HEK293T (cell line): Measurements from ENCODE around the gene ITGA2.

Experiments
- CTCF ChIA-PET: fragments of 350-600 bp; formaldehyde crosslinking; extraction: SDS; loops from one replicate; lab custom pipeline; 2021; ENCODE audit warnings: antibody characterized with exemption, inconsistent platforms; lab: Yijun Ruan, JAX
- POLR2A ChIA-PET: fragments of 350-600 bp; formaldehyde crosslinking; extraction: SDS; loops from one replicate; lab custom pipeline; 2020; ENCODE audit warnings: antibody characterized with exemption, inconsistent platforms; lab: Yijun Ruan, JAX
- DNase-seq: peaks from one replicate; pipeline ENCODE4 v3.0.0; 2012; ENCODE audit warnings: mixed read lengths; ENCODE audit errors: extremely low spot score
- ARNT ChIP-seq: fragments of 450-650 bp; IDR thresholded peaks from 2 replicates; pipeline ENCODE4 v1.6.1; 2017; ENCODE audit warnings: mild to moderate bottlenecking
- BHLHE40 ChIP-seq: fragments of 450-650 bp; IDR thresholded peaks from 2 replicates; pipeline ENCODE4 v1.6.1; 2016; ENCODE audit warnings: mild to moderate bottlenecking, moderate library complexity, borderline replicate concordance
- CTBP1 ChIP-seq: fragments of 450-650 bp; IDR thresholded peaks from 2 replicates; pipeline ENCODE4 v1.6.1; 2016; ENCODE audit warnings: borderline replicate concordance
- ELF4 ChIP-seq: fragments of 450-650 bp; IDR thresholded peaks from 2 replicates; pipeline ENCODE4 v1.6.1; 2017; ENCODE audit warnings: antibody characterized with exemption
- FOXA1 ChIP-seq: fragments of 450-650 bp; IDR thresholded peaks from 2 replicates; pipeline ENCODE4 v1.6.1; 2016; ENCODE audit warnings: mild to moderate bottlenecking
- FOXK2 ChIP-seq: fragments of 450-650 bp; IDR thresholded peaks from 2 replicates; pipeline ENCODE4 v1.6.1; 2016; ENCODE audit warnings: mild to moderate bottlenecking
- FOXM1 ChIP-seq: fragments of 450-650 bp; IDR thresholded peaks from 2 replicates; pipeline ENCODE4 v1.6.1; 2017; ENCODE audit warnings: mild to moderate bottlenecking, borderline replicate concordance
- HDGF ChIP-seq: fragments of 450-650 bp; IDR thresholded peaks from 2 replicates; pipeline ENCODE4 v1.6.1; 2017; ENCODE audit warnings: antibody characterized with exemption, borderline replicate concordance
- L3MBTL2 ChIP-seq: fragments of 450-650 bp; conservative IDR thresholded peaks from 2 replicates; pipeline ENCODE4 v1.6.1; 2016; ENCODE audit warnings: mild to moderate bottlenecking
- LEF1 ChIP-seq: fragments of 450-650 bp; IDR thresholded peaks from 2 replicates; pipeline ENCODE4 v1.6.1; 2017; ENCODE audit warnings: mild to moderate bottlenecking, borderline replicate concordance
- NFRKB ChIP-seq: fragments of 450-650 bp; IDR thresholded peaks from 2 replicates; pipeline ENCODE4 v1.6.1; 2016; ENCODE audit warnings: mild to moderate bottlenecking, moderate library complexity
- SP1 ChIP-seq: fragments of 450-650 bp; IDR thresholded peaks from 2 replicates; pipeline ENCODE4 v1.6.1; 2017
- SUZ12 ChIP-seq: fragments of 450-650 bp; IDR thresholded peaks from 2 replicates; pipeline ENCODE4 v1.6.1; 2016; ENCODE audit warnings: mild to moderate bottlenecking
- TARDBP ChIP-seq: fragments of 450-650 bp; IDR thresholded peaks from 2 replicates; pipeline ENCODE4 v1.6.1; 2016
- ZNF384 ChIP-seq: fragments of 450-650 bp; IDR thresholded peaks from 2 replicates; pipeline ENCODE4 v1.6.1; 2016
- TF ChIP-seq, protein P1 (sequence below): fragments of 450-650 bp; IDR thresholded peaks from 2 replicates; pipeline ENCODE4 v1.6.1; 2016

Gene ITGA2

DNA sequence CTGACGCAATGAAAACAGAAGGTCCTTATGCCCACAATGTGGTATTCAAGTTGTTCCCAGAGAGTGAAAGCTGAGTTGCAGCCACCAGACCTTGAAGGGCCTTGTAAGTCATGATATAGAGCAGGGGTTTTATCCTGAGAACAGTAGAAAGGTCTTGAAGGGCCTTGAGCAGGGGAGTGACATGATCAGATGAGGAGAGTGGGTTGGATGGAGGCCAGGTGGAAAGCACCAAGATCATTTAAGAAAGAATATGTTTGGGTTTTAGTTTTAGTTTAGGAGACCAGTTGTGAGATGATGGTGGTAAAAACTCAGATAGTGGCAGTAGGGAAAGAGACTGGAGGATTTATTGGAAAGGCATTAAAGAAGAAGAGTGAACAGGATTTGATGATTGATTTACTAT lies 5.9 kb downstream of the ITGA2 start:
- no peak for DNase-seq
- TF ChIP-seq SP1 (no peak), FOXM1 (no peak), BHLHE40 (no peak), ZNF384 (no peak), HDGF (no peak), FOXA1 (no peak), ELF4 (no peak)
- TF ChIP-seq, protein P1, sequence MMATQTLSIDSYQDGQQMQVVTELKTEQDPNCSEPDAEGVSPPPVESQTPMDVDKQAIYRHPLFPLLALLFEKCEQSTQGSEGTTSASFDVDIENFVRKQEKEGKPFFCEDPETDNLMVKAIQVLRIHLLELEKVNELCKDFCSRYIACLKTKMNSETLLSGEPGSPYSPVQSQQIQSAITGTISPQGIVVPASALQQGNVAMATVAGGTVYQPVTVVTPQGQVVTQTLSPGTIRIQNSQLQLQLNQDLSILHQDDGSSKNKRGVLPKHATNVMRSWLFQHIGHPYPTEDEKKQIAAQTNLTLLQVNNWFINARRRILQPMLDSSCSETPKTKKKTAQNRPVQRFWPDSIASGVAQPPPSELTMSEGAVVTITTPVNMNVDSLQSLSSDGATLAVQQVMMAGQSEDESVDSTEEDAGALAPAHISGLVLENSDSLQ = no peak
- ChIA-PET CTCF (no interaction called here), POLR2A (no interaction called here)

DNA sequence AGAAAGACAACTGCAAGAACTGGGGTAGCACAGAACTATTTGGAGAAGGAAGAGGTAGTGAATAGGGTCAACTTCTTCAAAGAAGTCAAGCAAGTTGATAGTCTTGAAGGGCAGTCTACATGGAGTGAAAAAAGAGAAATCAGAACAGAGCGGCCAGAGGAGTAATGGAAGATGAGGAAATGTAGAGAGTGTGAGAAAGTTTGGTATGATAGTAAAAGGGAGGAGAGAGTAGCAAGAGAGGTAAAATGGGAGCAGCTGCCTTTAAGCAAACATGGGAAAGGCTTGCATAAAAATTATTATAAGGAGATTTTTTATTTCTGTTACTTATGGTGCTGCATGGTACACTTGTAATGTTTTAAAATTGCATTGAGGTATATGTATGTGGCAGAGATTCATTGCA lies 6.8 kb downstream of the ITGA2 start:
- TF ChIP-seq CTBP1 = no peak
- no peak for TF ChIP-seq SP1
- TF ChIP-seq SUZ12 = no peak
- TF ChIP-seq NFRKB = no peak
- TF ChIP-seq FOXK2 = no peak
- no peak for TF ChIP-seq ARNT
- TF ChIP-seq BHLHE40 = no peak
- TF ChIP-seq ELF4 = no peak
- TF ChIP-seq LEF1 = no peak
- no peak for TF ChIP-seq HDGF
- no peak for TF ChIP-seq ZNF384
- TF ChIP-seq FOXA1 = no peak
- TF ChIP-seq, protein P1 = no peak
- TF ChIP-seq L3MBTL2 = no peak
- TF ChIP-seq FOXM1 = no peak
- no peak for TF ChIP-seq TARDBP
- ChIA-PET POLR2A (no interaction called here), CTCF (no interaction called here)
- DNase-seq = no peak

DNA sequence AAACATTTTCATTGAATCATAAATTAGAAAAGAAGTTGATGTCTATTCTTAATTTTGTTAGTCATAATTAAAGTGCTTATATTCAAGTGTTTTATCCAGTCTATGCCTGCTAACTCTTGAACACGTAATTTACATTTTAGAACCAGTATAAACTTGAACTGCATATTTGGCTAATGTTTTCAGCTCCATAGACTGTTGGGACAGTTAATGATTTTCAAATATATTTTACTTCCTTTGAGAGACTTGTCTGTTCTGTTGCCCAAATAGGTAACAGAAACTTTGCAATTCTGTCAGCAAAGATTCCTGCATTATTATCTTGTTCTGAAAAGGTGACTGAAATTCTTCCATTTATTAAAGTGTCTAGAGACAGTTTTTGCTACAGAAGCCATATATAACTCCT lies 7.8 kb downstream of the ITGA2 start:
- DNase-seq = no peak
- CTCF ChIA-PET = no interaction called here
- TF ChIP-seq CTBP1 = no peak
- TF ChIP-seq NFRKB = no peak
- TF ChIP-seq HDGF = no peak
- no peak for TF ChIP-seq ARNT
- TF ChIP-seq FOXM1 = no peak
- TF ChIP-seq TARDBP = no peak
- TF ChIP-seq ELF4 = no peak
- TF ChIP-seq ZNF384 = no peak
- no peak for TF ChIP-seq SP1
- no peak for TF ChIP-seq LEF1
- TF ChIP-seq BHLHE40 = no peak
- TF ChIP-seq, protein P1 = no peak
- TF ChIP-seq SUZ12 = no peak
- no peak for TF ChIP-seq FOXA1
- no peak for TF ChIP-seq L3MBTL2
- TF ChIP-seq FOXK2 = no peak
- POLR2A ChIA-PET = no interaction called here

DNA sequence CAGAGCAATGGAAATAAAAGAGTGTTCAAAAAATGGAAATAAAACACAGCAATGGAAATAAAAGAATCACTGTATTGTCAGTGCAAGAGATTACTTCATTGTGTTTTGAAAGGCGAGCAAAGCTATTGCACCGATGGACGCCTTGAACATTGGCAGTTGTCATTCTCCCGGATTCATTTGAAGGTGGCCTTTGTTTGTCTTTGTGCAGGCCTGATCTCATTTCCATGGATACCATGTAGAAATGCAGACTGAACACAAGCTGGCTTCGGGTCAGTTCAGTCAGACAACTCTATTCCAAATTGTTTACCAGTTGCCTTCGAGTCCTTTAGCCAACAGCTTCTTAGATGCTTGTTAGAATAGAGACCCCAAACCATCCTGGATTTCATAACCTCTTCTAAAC lies 8.3 kb downstream of the ITGA2 start:
- CTCF ChIA-PET = no interaction called here
- no peak for DNase-seq
- POLR2A ChIA-PET = interaction anchor here (1.1 kb wide), 1 partner anchor 9 kb away, joined by 3 read pairs; no protein-coding TSS in a partner anchor
- TF ChIP-seq FOXK2 = no peak
- no peak for TF ChIP-seq FOXM1
- TF ChIP-seq LEF1 = no peak
- no peak for TF ChIP-seq ARNT
- no peak for TF ChIP-seq ZNF384
- TF ChIP-seq CTBP1 = no peak
- TF ChIP-seq NFRKB = no peak
- TF ChIP-seq, protein P1 = no peak
- TF ChIP-seq BHLHE40 = no peak
- no peak for TF ChIP-seq L3MBTL2
- no peak for TF ChIP-seq SP1
- no peak for TF ChIP-seq FOXA1
- TF ChIP-seq HDGF = no peak
- no peak for TF ChIP-seq SUZ12
- TF ChIP-seq TARDBP = no peak
- TF ChIP-seq ELF4 = no peak

DNA sequence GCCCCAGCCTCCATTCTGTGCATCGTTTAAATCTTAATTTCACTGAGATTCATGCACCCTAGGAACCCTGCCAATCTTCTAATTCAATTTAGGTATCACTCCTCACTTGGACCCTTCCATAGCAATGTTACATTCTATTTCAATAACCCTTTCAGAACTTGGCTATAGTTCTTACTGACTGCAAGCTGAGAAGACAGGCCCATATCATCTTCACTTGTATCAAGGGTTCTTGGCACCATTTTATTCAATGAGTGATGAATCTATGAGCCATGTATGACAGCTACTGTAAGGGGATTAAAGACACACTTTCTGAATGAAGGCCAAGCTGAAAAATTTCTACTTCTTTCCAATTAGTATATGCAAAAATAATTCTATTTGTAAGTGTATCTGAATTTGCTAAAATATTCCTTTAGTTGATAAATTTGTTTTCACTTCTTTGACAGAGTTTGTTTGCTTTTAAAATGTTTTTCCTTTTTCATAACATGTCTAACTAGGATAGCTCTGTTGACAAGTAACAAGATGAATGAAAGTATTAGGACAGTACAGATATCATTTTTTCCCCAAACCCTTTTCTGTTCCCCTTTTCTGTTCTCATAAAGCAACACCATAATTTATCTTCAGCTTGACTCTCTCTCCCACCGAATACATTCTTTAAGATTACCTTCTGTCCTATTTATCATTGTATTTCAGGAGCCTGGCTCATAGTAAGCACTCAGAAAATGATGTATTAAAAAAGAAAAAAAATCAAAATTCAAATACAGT lies 9.6 kb downstream of the ITGA2 start:
- no peak for TF ChIP-seq FOXK2
- ChIA-PET POLR2A (interaction anchor here (1.1 kb wide), 1 partner anchor 8 kb away, joined by 3 read pairs; no protein-coding TSS in a partner anchor), CTCF (no interaction called here)
- DNase-seq = no peak
